H1 (cell line): ENCODE data around the gene ADAT3. TPM values are rescaled to one million over a fixed set of nuclear protein-coding genes. Genes with fewer than 3 reads are reported as not detected.

Experiments
- CTCF ChIA-PET: fragments of 300-600 bp; sonication (Branson Sonifier 250); formaldehyde crosslinking; loops from one replicate; lab custom pipeline; 2021; ENCODE audit not compliant: partially characterized antibody; lab: Charles Lee
- POLR2A ChIA-PET: fragments of 300-600 bp; sonication (Branson Sonifier 250); formaldehyde crosslinking; loops from one replicate; lab custom pipeline; 2021; ENCODE audit warnings: inconsistent platforms; ENCODE audit not compliant: partially characterized antibody; lab: Charles Lee
- DNase-seq, 2 experiments: peaks; one replicate each; pipeline versions ENCODE4 v3.0.0 to v3.0.0-alpha.2; 2010 to 2022; ENCODE audit warnings: low spot score in 2 of 2, low read depth in 1 of 2, mixed read lengths in 1 of 2
- FAIRE-seq: peaks from 2 replicates; lab custom pipeline; 2011; peaks lifted over from hg19 to GRCh38; lab: Jason Lieb, UNC
- H2AFZ ChIP-seq: 2 replicates; pipeline ENCODE4 v1.8.1; 2012; ENCODE audit warnings: low read length, inconsistent platforms
- H2AK5ac ChIP-seq: 2 replicates; pipeline ENCODE4 v1.6.1; 2013; ENCODE audit warnings: low read depth, low read length
- H2BK120ac ChIP-seq: replicated peaks from 2 replicates; pipeline ENCODE3; 2013; ENCODE audit warnings: low read depth, low read length, inconsistent platforms
- H2BK12ac ChIP-seq: 2 replicates; pipeline ENCODE4 v1.6.1; 2013; ENCODE audit warnings: low read depth, low read length
- H2BK15ac ChIP-seq: 2 replicates; pipeline ENCODE4 v1.6.1; 2013; ENCODE audit warnings: low read length
- H2BK20ac ChIP-seq: 2 replicates; pipeline ENCODE4 v1.6.1; 2013; ENCODE audit warnings: low read length
- H2BK5ac ChIP-seq: 2 replicates; pipeline ENCODE4 v1.6.1; 2013; ENCODE audit warnings: low read depth, low read length
- H3K14ac ChIP-seq: 2 replicates; pipeline ENCODE4 v1.6.1; 2013; ENCODE audit warnings: inconsistent platforms; ENCODE audit not compliant: insufficient read length
- H3K18ac ChIP-seq: 2 replicates; pipeline ENCODE4 v1.6.1; 2013; ENCODE audit warnings: low read length; ENCODE audit errors: extremely low read depth
- H3K23ac ChIP-seq: 2 replicates; pipeline ENCODE4 v1.6.1; 2013; ENCODE audit warnings: inconsistent platforms; ENCODE audit not compliant: insufficient read length
- H3K23me2 ChIP-seq: 2 replicates; pipeline ENCODE4 v1.6.1; 2013; ENCODE audit warnings: low read depth, low read length
- H3K27ac ChIP-seq: 2 replicates; pipeline ENCODE4 v1.6.1; 2011; ENCODE audit warnings: low read depth, low read length, inconsistent platforms
- H3K27me3 ChIP-seq, 4 experiments: replicated peaks in 1 of 4; 1 replicate in 1 of 4; 2 replicates in 3 of 4; pipeline versions ENCODE4 v1.6.1 to v1.8.1; 2011 to 2013; ENCODE audit warnings: low read length in 3 of 4, mild to moderate bottlenecking in 3 of 4, inconsistent platforms in 2 of 4, mixed read lengths in 2 of 4, moderate library complexity in 1 of 4; ENCODE audit not compliant: control insufficient read depth in 3 of 4, insufficient read depth in 3 of 4; ENCODE audit errors: extremely low read depth in 1 of 4
- H3K36me3 ChIP-seq, 4 experiments: 2 replicates each; pipeline versions ENCODE4 v1.6.1 to v1.8.1; 2011 to 2013; ENCODE audit warnings: mild to moderate bottlenecking in 4 of 4, low read length in 3 of 4, moderate library complexity in 2 of 4, control low read depth in 1 of 4, inconsistent platforms in 1 of 4; ENCODE audit not compliant: insufficient read depth in 4 of 4, control insufficient read depth in 2 of 4
- H3K4ac ChIP-seq: replicated peaks from 2 replicates; pipeline ENCODE3; 2013; ENCODE audit warnings: low read length, low read depth, mixed read lengths, inconsistent platforms; ENCODE audit not compliant: insufficient read length
- H3K4me1 ChIP-seq, 4 experiments: replicated peaks in 1 of 4; 1 replicate in 1 of 4; 2 replicates in 3 of 4; pipeline versions ENCODE4 v1.6.1 to v1.8.1; 2011 to 2013; ENCODE audit warnings: low read length in 3 of 4, inconsistent platforms in 2 of 4, mixed read lengths in 1 of 4; ENCODE audit not compliant: insufficient read depth in 4 of 4, control insufficient read depth in 3 of 4
- H3K4me2 ChIP-seq, 2 experiments: 2 replicates each; pipeline versions ENCODE4 v1.6.1 to v1.8.1; 2011 to 2013; ENCODE audit warnings: low read depth in 2 of 2, low read length in 2 of 2, control low read depth in 1 of 2, inconsistent platforms in 1 of 2, mild to moderate bottlenecking in 1 of 2; ENCODE audit not compliant: insufficient read depth in 1 of 2
- H3K4me3 ChIP-seq, 4 experiments: fragments of 200-600, 300-600 bp in 1 of 4; sonication (generic), shearing (Covaris generic), sonication (Bioruptor Twin) in 1 of 4; 2 replicates each; pipeline versions ENCODE4 v1.5.1 to v1.8.1; 2011 to 2016; ENCODE audit warnings: low read length in 4 of 4, low read depth in 3 of 4, control low read depth in 2 of 4, inconsistent platforms in 2 of 4, mild to moderate bottlenecking in 2 of 4, mixed read lengths in 1 of 4, moderate library complexity in 1 of 4; ENCODE audit not compliant: insufficient read depth in 2 of 4; ENCODE audit errors: extremely low read depth in 1 of 4
- H3K56ac ChIP-seq: replicated peaks from 2 replicates; pipeline ENCODE3; 2013; ENCODE audit warnings: low read depth, mild to moderate bottlenecking, mixed read lengths, low read length, inconsistent platforms; ENCODE audit not compliant: insufficient read length
- H3K79me1 ChIP-seq: 2 replicates; pipeline ENCODE4 v1.6.1; 2013; ENCODE audit warnings: low read depth, low read length, control low read depth
- H3K79me2 ChIP-seq, 2 experiments: 2 replicates each; pipeline versions ENCODE4 v1.6.1 to v1.8.1; 2012 to 2013; ENCODE audit warnings: low read length in 2 of 2, mild to moderate bottlenecking in 2 of 2, inconsistent platforms in 1 of 2; ENCODE audit not compliant: insufficient read depth in 2 of 2, control insufficient read depth in 1 of 2
- H3K9ac ChIP-seq, 4 experiments: replicated peaks in 1 of 4; 1 replicate in 1 of 4; 2 replicates in 3 of 4; pipeline versions ENCODE4 v1.6.1 to v1.8.1; 2011 to 2013; ENCODE audit warnings: low read depth in 3 of 4, low read length in 3 of 4, control low read depth in 2 of 4, mild to moderate bottlenecking in 2 of 4, moderate library complexity in 2 of 4, inconsistent platforms in 1 of 4; ENCODE audit errors: extremely low read depth in 1 of 4
- H3K9me3 ChIP-seq, 2 experiments: 2 replicates each; pipeline versions ENCODE4 v1.6.1 to v1.8.1; 2012 to 2013; ENCODE audit warnings: mild to moderate bottlenecking in 2 of 2, moderate library complexity in 2 of 2, control low read depth in 1 of 2, inconsistent platforms in 1 of 2, low read depth in 1 of 2, low read length in 1 of 2, mixed read lengths in 1 of 2; ENCODE audit not compliant: insufficient read depth in 2 of 2
- H4K20me1 ChIP-seq, 2 experiments: replicated peaks in 1 of 2; 2 replicates each; pipeline versions ENCODE3 to v1.8.1; 2011 to 2013; ENCODE audit warnings: inconsistent platforms in 2 of 2, low read length in 2 of 2, mild to moderate bottlenecking in 1 of 2; ENCODE audit not compliant: insufficient read depth in 2 of 2, control insufficient read depth in 1 of 2
- H4K5ac ChIP-seq: 2 replicates; pipeline ENCODE4 v1.6.1; 2013; ENCODE audit warnings: low read length, low read depth, mixed read lengths, inconsistent platforms; ENCODE audit not compliant: insufficient read length
- H4K8ac ChIP-seq: 2 replicates; pipeline ENCODE4 v1.8.0; 2013; ENCODE audit warnings: mild to moderate bottlenecking, moderate library complexity, low read length, inconsistent platforms; ENCODE audit not compliant: insufficient read depth; ENCODE audit errors: extremely low read depth
- H4K91ac ChIP-seq: replicated peaks from 2 replicates; pipeline ENCODE3; 2013; ENCODE audit warnings: low read length, mixed read lengths, inconsistent platforms; ENCODE audit not compliant: insufficient read length
- ASH2L ChIP-seq: fragments of 200-600, 300-600 bp; sonication (generic); IDR thresholded peaks from one replicate; pipeline ENCODE4 v1.7.1; 2017; ENCODE audit warnings: low read length
- BCL11A ChIP-seq, 2 experiments: IDR thresholded peaks; one replicate each; pipeline ENCODE4 v1.6.1; 2011; ENCODE audit warnings: low read depth in 2 of 2, low read length in 2 of 2, mild to moderate bottlenecking in 2 of 2
- POU5F1 ChIP-seq: IDR thresholded peaks from 2 replicates; pipeline ENCODE4 v1.6.1; 2011; ENCODE audit warnings: low read depth, mild to moderate bottlenecking, low read length, moderate library complexity
- RXRA ChIP-seq: IDR thresholded peaks from 2 replicates; pipeline ENCODE4 v1.6.1; 2011; ENCODE audit warnings: low read depth, mild to moderate bottlenecking, low read length, moderate library complexity; ENCODE audit not compliant: insufficient read depth
- SAP30 ChIP-seq: fragments of 300-600 bp; sonication (generic); IDR thresholded peaks from 2 replicates; pipeline ENCODE4 v1.7.1; 2012; ENCODE audit warnings: low read length, moderate library complexity, mild to moderate bottlenecking, inconsistent platforms; ENCODE audit not compliant: insufficient read depth, insufficient replicate concordance
- SIN3A ChIP-seq, 2 experiments: IDR thresholded peaks in 1 of 2; conservative IDR thresholded peaks in 1 of 2; 2 replicates each; pipeline ENCODE4 v1.6.1; 2011 to 2012; ENCODE audit warnings: low read length in 2 of 2, improper control_type of control experiment in 1 of 2, low read depth in 1 of 2, mild to moderate bottlenecking in 1 of 2
- SRF ChIP-seq: IDR thresholded peaks from 2 replicates; pipeline ENCODE4 v1.6.1; 2011; ENCODE audit warnings: mild to moderate bottlenecking, low read depth, low read length, moderate library complexity
- WGBS, 2 experiments: shearing (Covaris generic) in 1 of 2; methylation state at CpG; one replicate each; pipeline versions ENCODE4 v1.1.6 to v1.1.7; 2013 to 2015; ENCODE audit warnings: low lambda C conversion rate in 2 of 2, mixed read lengths in 2 of 2, inconsistent platforms in 1 of 2, low coverage in 1 of 2, missing lambda C conversion rate in 1 of 2; ENCODE audit not compliant: insufficient replicate concordance in 2 of 2, insufficient coverage in 1 of 2, insufficient read length in 1 of 2; ENCODE audit errors: extremely low coverage in 1 of 2, missing lambda C conversion rate in 1 of 2; 5-methylcytosine and 5-hydroxymethylcytosine counted together
- polyA plus RNA-seq, 7 experiments: library from polyadenylated mRNA; depleted of rRNA in 3 of 7; stranded (reverse) in 5 of 7; unstranded in 2 of 7; fragments of >200 nt in 5 of 7; fragments of 200-250 nt in 2 of 7; gene quantifications; 1 replicate in 5 of 7; 2 replicates in 1 of 7; 4 replicates in 1 of 7; pipeline versions ENCODE4 v1.2.1 to v1.2.3, GENCODE V29; 2011 to 2013; ENCODE audit warnings: missing spikeins in 2 of 7, mixed read lengths in 2 of 7
- total RNA-seq: library from RNA; stranded (reverse); fragmentation: NEBNext Ultra II Directional; extraction: Animal tissue kit (Norgen Biotek cat#: 25700); gene quantifications from 2 replicates; pipeline ENCODE4 v1.2.1, GENCODE V29; 2021

Gene ADAT3
- total and polyA plus RNA-seq, 2 of the 8 experiments (the other 6 are each of a cell fraction or from before 2014, with no cell fraction given): 5.4 to 10.8 TPM

- CTCF ChIA-PET: interaction anchor here (0.9 to 2.6 kb wide), 7 partner anchors 8 to 162 kb away, joined by 3 to 17 read pairs (median 3); no protein-coding TSS in a partner anchor
- H3K27ac ChIP-seq: no peak overlapping the region
- no peak overlapping the region for H2BK120ac ChIP-seq
- WGBS, 2 experiments: 92% methylated on average over 3 of the region's 3 CpGs; no CpG with 5 or more reads in 1 of the 2 experiments
- TF ChIP-seq ASH2L: no peak
- TF ChIP-seq SRF: no peak
- TF ChIP-seq SAP30: no peak
- no peak for TF ChIP-seq POU5F1
- no peak for TF ChIP-seq RXRA
- TF ChIP-seq SIN3A (conservative IDR thresholded peaks at IDR 0.05 in 1 of 2, IDR thresholded peaks at IDR 0.05 in 1 of 2; ENCODE audit: low read depth in 1 of 2, low read length in 2 of 2): no peak
- no peak for TF ChIP-seq BCL11A (IDR thresholded peaks at IDR 0.05; ENCODE audit: low read depth in 2 of 2, low read length in 2 of 2)
- TF ChIP-seq, all 59 proteins: peak for 0
- H2BK5ac ChIP-seq: no peak overlapping the region
- no peaks in the 10 kb centered on the region for H3K27me3 ChIP-seq
- no peaks in the 10 kb centered on the region for H3K36me3 ChIP-seq
- H3K4me1 ChIP-seq: peaks cover 0 to 8% (median 3%) of the 10 kb centered on the region in 4 experiments; a peak in 5 of 7 replicates
- H2BK15ac ChIP-seq: no peak overlapping the region
- no peak overlapping the region for H3K18ac ChIP-seq
- POLR2A ChIA-PET: interaction anchor here (0.6 to 2.3 kb wide), 6 partner anchors 10 to 46 kb away, joined by 3 to 13 read pairs (median 3); partner anchors contain the start of genes ADAT3 and SCAMP4
- peak overlapping the region; percentile 54 for H3K56ac ChIP-seq
- FAIRE-seq (no peak), DNase-seq (no peak)
- no peak overlapping the region for H3K9ac ChIP-seq
- no peak overlapping the region for H2BK20ac ChIP-seq
- H3K4me3 ChIP-seq: no peak overlapping the region
- no peak overlapping the region for H2AFZ ChIP-seq
- no peak overlapping the region for H2BK12ac ChIP-seq
- H4K5ac ChIP-seq: no peak overlapping the region
- H3K23ac ChIP-seq: no peak overlapping the region
- H3K4me2 ChIP-seq: no peak overlapping the region
- H4K91ac ChIP-seq: no peak overlapping the region
- H3K23me2 ChIP-seq: peaks cover 4% of the 10 kb centered on the region; the same call in 1 of the 2 replicates
- no peak overlapping the region for H3K4ac ChIP-seq
- no peaks in the 10 kb centered on the region; a peak in 1 of 4 replicates for H3K79me2 ChIP-seq
- peaks cover 3 to 8% of the 10 kb centered on the region in 2 experiments; a peak in 2 of 4 replicates for H3K9me3 ChIP-seq
- H4K20me1 ChIP-seq: no peaks in the 10 kb centered on the region
- no peaks in the 10 kb centered on the region for H3K79me1 ChIP-seq
- no peak overlapping the region for H4K8ac ChIP-seq
- H3K14ac ChIP-seq: no peak overlapping the region
- no peak overlapping the region for H2AK5ac ChIP-seq
These were observed 31.2 kb downstream of the ADAT3 start for GRCh38 chr19:1936430-1936829.
